Activated CD4-positive, CD25-positive, alpha-beta regulatory T cell treated with anti-CD3 and anti-CD28 coated beads, Interleukin-2, amount 50 U/mL, for 16 hours (primary cell): ENCODE measurements around the gene SETD1B.
A peak's percentile ranks its signal among the peaks of the same experiment; 100 is the strongest.
"Not testable (repeated sequence)": the region's sequence is repeated elsewhere in the genome, so short reads cannot be mapped to it uniquely, and the experiment has no call there.

Experiments used
- DNase-seq: peaks from one replicate; pipeline ENCODE4 v3.0.0-alpha.2; 2020; ENCODE audit warnings: low read depth, low spot score

The SETD1B gene

GRCh38 chr12:121825041-121825523 lies 21.3 kb downstream of the SETD1B start:
- DNase-seq = no peak

GRCh38 chr12:121826318-121827150 lies 22.7 kb downstream of the SETD1B start:
- DNase-seq = no peak

- DNase-seq = no peak
Observed at GRCh38 chr12:121827351-121828099, 23.7 kb downstream of the SETD1B start.

GRCh38 chr12:121828306-121828705 lies 24.5 kb downstream of the SETD1B start:
- DNase-seq = no peak

- DNase-seq = no peak
Observed at GRCh38 chr12:121828826-121829225, 25.0 kb downstream of the SETD1B start.

- DNase-seq = no peak
Observed at GRCh38 chr12:121829250-121829918, 25.6 kb downstream of the SETD1B start.

GRCh38 chr12:121830134-121830533 lies 26.3 kb downstream of the SETD1B start:
- no peak for DNase-seq

- no peak for DNase-seq
Observed at GRCh38 chr12:121830588-121831265, 26.9 kb downstream of the SETD1B start.

GRCh38 chr12:121831571-121832245 lies 27.9 kb downstream of the SETD1B start:
- no peak for DNase-seq

- DNase-seq = no peak
Observed at GRCh38 chr12:121837680-121838079, 33.9 kb downstream of the SETD1B start.

GRCh38 chr12:121838126-121838525 lies 34.3 kb downstream of the SETD1B start:
- no peak for DNase-seq

- peak; percentile 96 for DNase-seq
Observed at GRCh38 chr12:121839106-121839992, 35.5 kb downstream of the SETD1B start.

- no peak for DNase-seq
Observed at GRCh38 chr12:121839993-121840761, 36.4 kb downstream of the SETD1B start.

- no peak for DNase-seq
Observed at GRCh38 chr12:121843236-121843982, 39.6 kb downstream of the SETD1B start.

GRCh38 chr12:121845701-121846100 lies 41.9 kb downstream of the SETD1B start:
- no peak for DNase-seq

GRCh38 chr12:121849211-121849610 lies 45.4 kb downstream of the SETD1B start:
- no peak for DNase-seq

- DNase-seq = no peak
Observed at GRCh38 chr12:121849665-121850064, 45.9 kb downstream of the SETD1B start.

- DNase-seq = not testable (repeated sequence)
Observed at GRCh38 chr12:121852392-121852791, 48.6 kb downstream of the SETD1B start.
